22Rv1 (cell line): Measurements from ENCODE around the gene FAM209B.

ENCODE experiments used
- ZFX ChIP-seq: fragments of 450-650 bp; IDR thresholded peaks from 2 replicates; pipeline ENCODE4 v1.6.1; 2017; ENCODE audit warnings: antibody characterized with exemption, borderline replicate concordance
- TF ChIP-seq, protein P1 (sequence below): fragments of 450-650 bp; IDR thresholded peaks from 2 replicates; pipeline ENCODE4 v1.5.1; 2017; ENCODE audit warnings: mild to moderate bottlenecking

GRCh38 chr20:56582542-56582941, 49.5 kb downstream of the FAM209B start:
- TF ChIP-seq, protein P1, sequence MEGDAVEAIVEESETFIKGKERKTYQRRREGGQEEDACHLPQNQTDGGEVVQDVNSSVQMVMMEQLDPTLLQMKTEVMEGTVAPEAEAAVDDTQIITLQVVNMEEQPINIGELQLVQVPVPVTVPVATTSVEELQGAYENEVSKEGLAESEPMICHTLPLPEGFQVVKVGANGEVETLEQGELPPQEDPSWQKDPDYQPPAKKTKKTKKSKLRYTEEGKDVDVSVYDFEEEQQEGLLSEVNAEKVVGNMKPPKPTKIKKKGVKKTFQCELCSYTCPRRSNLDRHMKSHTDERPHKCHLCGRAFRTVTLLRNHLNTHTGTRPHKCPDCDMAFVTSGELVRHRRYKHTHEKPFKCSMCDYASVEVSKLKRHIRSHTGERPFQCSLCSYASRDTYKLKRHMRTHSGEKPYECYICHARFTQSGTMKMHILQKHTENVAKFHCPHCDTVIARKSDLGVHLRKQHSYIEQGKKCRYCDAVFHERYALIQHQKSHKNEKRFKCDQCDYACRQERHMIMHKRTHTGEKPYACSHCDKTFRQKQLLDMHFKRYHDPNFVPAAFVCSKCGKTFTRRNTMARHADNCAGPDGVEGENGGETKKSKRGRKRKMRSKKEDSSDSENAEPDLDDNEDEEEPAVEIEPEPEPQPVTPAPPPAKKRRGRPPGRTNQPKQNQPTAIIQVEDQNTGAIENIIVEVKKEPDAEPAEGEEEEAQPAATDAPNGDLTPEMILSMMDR: no peak
- TF ChIP-seq ZFX: no peak
